Measurements from ENCODE around the gene ITPR1.

- TF ChIP-seq, protein P1, sequence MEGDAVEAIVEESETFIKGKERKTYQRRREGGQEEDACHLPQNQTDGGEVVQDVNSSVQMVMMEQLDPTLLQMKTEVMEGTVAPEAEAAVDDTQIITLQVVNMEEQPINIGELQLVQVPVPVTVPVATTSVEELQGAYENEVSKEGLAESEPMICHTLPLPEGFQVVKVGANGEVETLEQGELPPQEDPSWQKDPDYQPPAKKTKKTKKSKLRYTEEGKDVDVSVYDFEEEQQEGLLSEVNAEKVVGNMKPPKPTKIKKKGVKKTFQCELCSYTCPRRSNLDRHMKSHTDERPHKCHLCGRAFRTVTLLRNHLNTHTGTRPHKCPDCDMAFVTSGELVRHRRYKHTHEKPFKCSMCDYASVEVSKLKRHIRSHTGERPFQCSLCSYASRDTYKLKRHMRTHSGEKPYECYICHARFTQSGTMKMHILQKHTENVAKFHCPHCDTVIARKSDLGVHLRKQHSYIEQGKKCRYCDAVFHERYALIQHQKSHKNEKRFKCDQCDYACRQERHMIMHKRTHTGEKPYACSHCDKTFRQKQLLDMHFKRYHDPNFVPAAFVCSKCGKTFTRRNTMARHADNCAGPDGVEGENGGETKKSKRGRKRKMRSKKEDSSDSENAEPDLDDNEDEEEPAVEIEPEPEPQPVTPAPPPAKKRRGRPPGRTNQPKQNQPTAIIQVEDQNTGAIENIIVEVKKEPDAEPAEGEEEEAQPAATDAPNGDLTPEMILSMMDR (IDR thresholded peaks at IDR 0.05 in 2 of 3, conservative IDR thresholded peaks at IDR 0.05 in 1 of 3; ENCODE audit: control insufficient read depth in 2 of 3, extremely low read depth in 1 of 3, insufficient read depth in 1 of 3, low read depth in 3 of 3, low read length in 3 of 3) = no peak
- TF ChIP-seq MYC (IDR thresholded peaks at IDR 0.05; ENCODE audit: insufficient read depth, insufficient read length, insufficient replicate concordance, low read length, severe bottlenecking) = no peak
- no peak for TF ChIP-seq ZNF384 (IDR thresholded peaks at IDR 0.05; ENCODE audit: borderline replicate concordance, low read depth, low read length)
Measured at GRCh38 chr3:4466741-4467521, 26.2 kb upstream of the ITPR1 start, which contains the start of gene SUMF1.

All from GM12878 (cell line).